ENCODE results near the gene ST8SIA6.
"Not testable (repeated sequence)": the region's sequence is repeated elsewhere in the genome, so short reads cannot be mapped to it uniquely, and the experiment has no call there.

ST8SIA6 gene

GRCh38 chr10:17343118-17343517 is 111.3 kb downstream of the ST8SIA6 start:
- DNase-seq (ENCODE audit: low spot score): peak; percentile 12

- DNase-seq (ENCODE audit: low spot score): no peak
Observed at GRCh38 chr10:17340144-17340829, 114.1 kb downstream of the ST8SIA6 start.

GRCh38 chr10:17335065-17335464 is 119.3 kb downstream of the ST8SIA6 start:
- no peak for DNase-seq (ENCODE audit: low spot score)

- no peak for DNase-seq (ENCODE audit: low spot score)
Observed at GRCh38 chr10:17330501-17330900, 123.9 kb downstream of the ST8SIA6 start.

GRCh38 chr10:17326377-17326776 is 128.0 kb downstream of the ST8SIA6 start:
- DNase-seq (ENCODE audit: low spot score): no peak

- DNase-seq (ENCODE audit: low spot score): not testable (repeated sequence)
Observed at GRCh38 chr10:17321957-17322356, 132.4 kb downstream of the ST8SIA6 start.

GRCh38 chr10:17316488-17317170 is 137.8 kb downstream of the ST8SIA6 start:
- DNase-seq (ENCODE audit: low spot score): no peak

- no peak for DNase-seq (ENCODE audit: low spot score)
Observed at GRCh38 chr10:17309435-17309834, 145.0 kb downstream of the ST8SIA6 start.

- DNase-seq (ENCODE audit: low spot score): no peak
Observed at GRCh38 chr10:17307123-17307522, 147.3 kb downstream of the ST8SIA6 start.

- no peak for DNase-seq (ENCODE audit: low spot score)
Observed at GRCh38 chr10:17292375-17292774, 162.0 kb downstream of the ST8SIA6 start.

GRCh38 chr10:17290226-17290625 is 164.2 kb downstream of the ST8SIA6 start:
- DNase-seq (ENCODE audit: low spot score): no peak

GRCh38 chr10:17289763-17290162 is 164.6 kb downstream of the ST8SIA6 start:
- no peak for DNase-seq (ENCODE audit: low spot score)

- no peak for DNase-seq (ENCODE audit: low spot score)
Observed at GRCh38 chr10:17286562-17287550, 167.5 kb downstream of the ST8SIA6 start.

GRCh38 chr10:17282311-17282710 is 172.1 kb downstream of the ST8SIA6 start:
- DNase-seq (ENCODE audit: low spot score): no peak

- DNase-seq (ENCODE audit: low spot score): no peak
Observed at GRCh38 chr10:17278607-17279240, 175.7 kb downstream of the ST8SIA6 start.

- no peak for DNase-seq (ENCODE audit: low spot score)
Observed at GRCh38 chr10:17276756-17277424, 177.5 kb downstream of the ST8SIA6 start.

- no peak for DNase-seq (ENCODE audit: low spot score)
Observed at GRCh38 chr10:17273403-17273802, 181.0 kb downstream of the ST8SIA6 start.

GRCh38 chr10:17272648-17273047 is 181.7 kb downstream of the ST8SIA6 start:
- no peak for DNase-seq (ENCODE audit: low spot score)
